GM19238 (cell line): Measurements from ENCODE around the gene SH2D4B.

ENCODE experiments used
- DNase-seq: peaks from one replicate; pipeline ENCODE4 v3.0.0; 2011; ENCODE audit warnings: low spot score; ENCODE audit not compliant: insufficient read length

SH2D4B gene

GRCh38 chr10:80503584-80504157 is 34.0 kb upstream of the SH2D4B start:
- no peak for DNase-seq

- DNase-seq: no peak
Measured at GRCh38 chr10:80504158-80504811, 33.4 kb upstream of the SH2D4B start.

GRCh38 chr10:80504897-80505465 is 32.7 kb upstream of the SH2D4B start:
- DNase-seq: no peak

GRCh38 chr10:80506189-80506575 is 31.5 kb upstream of the SH2D4B start:
- DNase-seq: no peak

- DNase-seq: no peak
Measured at GRCh38 chr10:80506836-80507487, 30.7 kb upstream of the SH2D4B start.

- DNase-seq: no peak
Measured at GRCh38 chr10:80509108-80509402, 28.6 kb upstream of the SH2D4B start.

- DNase-seq: no peak
Measured at GRCh38 chr10:80509403-80510161, 28.1 kb upstream of the SH2D4B start.

GRCh38 chr10:80512031-80512526 is 25.6 kb upstream of the SH2D4B start:
- DNase-seq: no peak

- no peak for DNase-seq
Measured at GRCh38 chr10:80513106-80513505, 24.6 kb upstream of the SH2D4B start.

GRCh38 chr10:80515511-80515910 is 22.2 kb upstream of the SH2D4B start:
- DNase-seq: no peak

- DNase-seq: no peak
Measured at GRCh38 chr10:80515941-80516340, 21.8 kb upstream of the SH2D4B start.

GRCh38 chr10:80516506-80517075 is 21.1 kb upstream of the SH2D4B start:
- no peak for DNase-seq

- DNase-seq: no peak
Measured at GRCh38 chr10:80517416-80518142, 20.1 kb upstream of the SH2D4B start.

- no peak for DNase-seq
Measured at GRCh38 chr10:80518143-80518806, 19.4 kb upstream of the SH2D4B start.

- no peak for DNase-seq
Measured at GRCh38 chr10:80518807-80519360, 18.8 kb upstream of the SH2D4B start.

- no peak for DNase-seq
Measured at GRCh38 chr10:80519936-80520650, 17.6 kb upstream of the SH2D4B start.

- DNase-seq: no peak
Measured at GRCh38 chr10:80520661-80521470, 16.8 kb upstream of the SH2D4B start.

GRCh38 chr10:80522756-80523363 is 14.8 kb upstream of the SH2D4B start:
- DNase-seq: no peak
